ENCODE measurements around the gene ARID1B.

Gene ARID1B

DNA sequence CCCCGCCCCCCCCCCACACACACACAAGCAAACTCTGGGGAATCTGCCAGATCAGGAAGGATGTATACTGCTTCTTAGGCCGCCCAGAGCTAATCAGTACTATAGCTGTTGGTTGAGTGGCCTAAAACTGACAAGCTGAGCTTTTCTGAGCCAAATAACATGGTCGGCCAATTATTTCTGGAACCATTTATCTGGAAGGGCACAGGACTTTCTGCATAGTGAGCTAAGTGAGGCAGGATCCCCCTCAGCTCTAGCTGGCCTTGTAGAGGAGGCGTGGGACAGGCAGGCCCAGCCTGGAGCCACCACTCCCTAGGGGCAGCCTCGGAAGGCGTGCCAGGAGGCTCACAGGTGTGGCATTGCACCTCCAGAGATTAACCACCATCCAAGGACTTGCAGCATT lies 346.1 kb downstream of the ARID1B start:
- H3K79me2 ChIP-seq (ENCODE audit: insufficient read depth, low read length): 0 out of 2 replicates have a peak, but pooled peaks cover 3% of the 10 kb centered on the region
- no peak overlapping the region for H3K9ac ChIP-seq (ENCODE audit: low read depth, low read length)
- H3K4me3 ChIP-seq (ENCODE audit: low read depth in 1 of 2, low read length in 2 of 2): no peak overlapping the region
- no peaks in the 10 kb centered on the region for H3K9me3 ChIP-seq (ENCODE audit: insufficient read depth, low read length, severe bottlenecking)
- H3K27ac ChIP-seq (ENCODE audit: low read length): no peak overlapping the region
- no peak for ATAC-seq (ENCODE audit: insufficient read depth, low read depth)
- no peak overlapping the region for H3K4me2 ChIP-seq (ENCODE audit: insufficient read depth, low read length)
- H4K20me1 ChIP-seq (ENCODE audit: insufficient read depth, low read length): no peaks in the 10 kb centered on the region; the same call in 1 of the 2 replicates
- no peaks in the 10 kb centered on the region for H3K4me1 ChIP-seq (ENCODE audit: insufficient read depth, low read length)
- no peak for DNase-seq
- TF ChIP-seq, protein P1, sequence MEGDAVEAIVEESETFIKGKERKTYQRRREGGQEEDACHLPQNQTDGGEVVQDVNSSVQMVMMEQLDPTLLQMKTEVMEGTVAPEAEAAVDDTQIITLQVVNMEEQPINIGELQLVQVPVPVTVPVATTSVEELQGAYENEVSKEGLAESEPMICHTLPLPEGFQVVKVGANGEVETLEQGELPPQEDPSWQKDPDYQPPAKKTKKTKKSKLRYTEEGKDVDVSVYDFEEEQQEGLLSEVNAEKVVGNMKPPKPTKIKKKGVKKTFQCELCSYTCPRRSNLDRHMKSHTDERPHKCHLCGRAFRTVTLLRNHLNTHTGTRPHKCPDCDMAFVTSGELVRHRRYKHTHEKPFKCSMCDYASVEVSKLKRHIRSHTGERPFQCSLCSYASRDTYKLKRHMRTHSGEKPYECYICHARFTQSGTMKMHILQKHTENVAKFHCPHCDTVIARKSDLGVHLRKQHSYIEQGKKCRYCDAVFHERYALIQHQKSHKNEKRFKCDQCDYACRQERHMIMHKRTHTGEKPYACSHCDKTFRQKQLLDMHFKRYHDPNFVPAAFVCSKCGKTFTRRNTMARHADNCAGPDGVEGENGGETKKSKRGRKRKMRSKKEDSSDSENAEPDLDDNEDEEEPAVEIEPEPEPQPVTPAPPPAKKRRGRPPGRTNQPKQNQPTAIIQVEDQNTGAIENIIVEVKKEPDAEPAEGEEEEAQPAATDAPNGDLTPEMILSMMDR (IDR thresholded peaks at IDR 0.05; ENCODE audit: borderline replicate concordance, extremely low read depth, low read length, poor library complexity, severe bottlenecking): no peak
- no peak for TF ChIP-seq EZH2 (IDR thresholded peaks at IDR 0.05; ENCODE audit: borderline replicate concordance, low read depth, low read length, severe bottlenecking)
- no peak overlapping the region for H2AFZ ChIP-seq (ENCODE audit: low read depth, low read length)
- peaks cover 38% of the 10 kb centered on the region for H3K36me3 ChIP-seq (ENCODE audit: insufficient read depth, low read length)
- H3K27me3 ChIP-seq (ENCODE audit: insufficient read depth, low read length, poor library complexity): no peaks in the 10 kb centered on the region

DNA sequence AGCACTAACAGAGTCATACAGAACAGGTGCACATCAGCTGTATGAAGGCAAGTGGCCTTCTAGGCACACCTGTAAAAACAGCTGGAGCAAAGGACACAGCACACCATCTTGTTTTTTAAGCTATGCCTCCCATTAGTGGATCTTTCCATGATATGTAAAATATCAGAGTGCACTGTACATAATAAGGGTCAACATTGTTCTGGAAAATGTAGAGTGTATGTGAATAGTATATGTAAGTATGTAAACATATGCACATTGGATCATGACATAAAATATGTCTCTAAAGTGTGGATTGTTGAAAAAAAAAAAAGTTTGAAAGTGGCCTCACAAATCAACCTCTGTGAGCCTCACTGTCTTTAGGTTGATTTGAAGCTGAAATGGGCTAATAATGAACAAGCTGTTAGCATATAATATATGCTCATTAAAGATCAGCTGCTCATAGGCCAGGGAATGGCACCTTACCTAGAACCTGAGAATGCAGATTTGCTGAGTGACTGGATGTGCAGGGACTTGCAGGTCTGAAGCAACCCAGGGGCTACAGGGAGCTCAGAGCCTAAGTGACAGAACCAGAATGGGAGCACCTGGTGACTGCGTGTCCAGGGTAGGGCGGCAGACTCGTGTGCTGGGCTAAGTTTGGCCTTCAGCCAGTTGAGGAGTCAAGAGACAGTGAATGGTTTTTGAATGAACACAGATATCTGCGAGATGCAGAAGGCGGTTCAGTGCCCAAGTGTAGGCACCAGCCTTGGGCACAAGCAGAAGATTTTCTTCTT lies 347.5 kb downstream of the ARID1B start:
- no peak overlapping the region for H3K9ac ChIP-seq (ENCODE audit: low read depth, low read length)
- ATAC-seq (ENCODE audit: insufficient read depth, low read depth) (no peak), DNase-seq (no peak)
- no peaks in the 10 kb centered on the region for H3K4me1 ChIP-seq (ENCODE audit: insufficient read depth, low read length)
- no peaks in the 10 kb centered on the region for H3K27me3 ChIP-seq (ENCODE audit: insufficient read depth, low read length, poor library complexity)
- no peak overlapping the region for H3K4me2 ChIP-seq (ENCODE audit: insufficient read depth, low read length)
- no peaks in the 10 kb centered on the region for H3K9me3 ChIP-seq (ENCODE audit: insufficient read depth, low read length, severe bottlenecking)
- peaks cover 43% of the 10 kb centered on the region for H3K36me3 ChIP-seq (ENCODE audit: insufficient read depth, low read length)
- 0 out of 2 replicates have a peak, but pooled peaks cover 3% of the 10 kb centered on the region for H3K79me2 ChIP-seq (ENCODE audit: insufficient read depth, low read length)
- H3K4me3 ChIP-seq (ENCODE audit: low read depth in 1 of 2, low read length in 2 of 2): no peak overlapping the region
- no peaks in the 10 kb centered on the region; the same call in 1 of the 2 replicates for H4K20me1 ChIP-seq (ENCODE audit: insufficient read depth, low read length)
- no peak for TF ChIP-seq EZH2 (IDR thresholded peaks at IDR 0.05; ENCODE audit: borderline replicate concordance, low read depth, low read length, severe bottlenecking)
- TF ChIP-seq, protein P1 (IDR thresholded peaks at IDR 0.05; ENCODE audit: borderline replicate concordance, extremely low read depth, low read length, poor library complexity, severe bottlenecking): no peak
- H2AFZ ChIP-seq (ENCODE audit: low read depth, low read length): no peak overlapping the region
- H3K27ac ChIP-seq (ENCODE audit: low read length): no peak overlapping the region

DNA sequence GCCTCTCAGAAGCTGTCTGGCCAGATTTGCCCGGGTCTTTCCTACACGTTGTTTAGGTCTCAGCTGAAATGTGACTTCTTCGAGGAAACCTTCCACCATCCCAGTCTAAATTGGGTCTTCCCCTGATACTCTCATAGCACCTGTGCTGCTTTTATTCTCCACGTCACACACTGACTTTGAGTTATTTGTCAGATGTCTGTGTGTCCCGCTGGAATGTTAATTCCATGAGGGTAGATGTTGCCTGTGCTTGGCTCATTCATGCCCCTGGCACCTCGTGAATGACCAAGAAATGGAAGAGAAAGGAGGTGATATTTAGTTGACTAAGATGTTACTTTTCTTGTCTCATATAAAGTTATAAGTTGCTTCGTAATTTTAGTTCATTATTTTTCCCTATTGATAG lies 348.4 kb downstream of the ARID1B start:
- Histone ChIP-seq H3K27ac (ENCODE audit: low read length) (no peak overlapping the region), H3K4me1 (ENCODE audit: insufficient read depth, low read length) (no peaks in the 10 kb centered on the region), H3K4me2 (ENCODE audit: insufficient read depth, low read length) (no peak overlapping the region), H3K36me3 (ENCODE audit: insufficient read depth, low read length) (peaks cover 39% of the 10 kb centered on the region), H2AFZ (ENCODE audit: low read depth, low read length) (no peak overlapping the region), H3K9me3 (ENCODE audit: insufficient read depth, low read length, severe bottlenecking) (no peaks in the 10 kb centered on the region), H3K79me2 (ENCODE audit: insufficient read depth, low read length) (0 out of 2 replicates have a peak, but pooled peaks cover 3% of the 10 kb centered on the region), H3K27me3 (ENCODE audit: insufficient read depth, low read length, poor library complexity) (no peaks in the 10 kb centered on the region), H3K9ac (ENCODE audit: low read depth, low read length) (no peak overlapping the region), H3K4me3 (ENCODE audit: low read depth in 1 of 2, low read length in 2 of 2) (no peak overlapping the region), H4K20me1 (ENCODE audit: insufficient read depth, low read length) (no peaks in the 10 kb centered on the region; the same call in 1 of the 2 replicates)
- DNase-seq (no peak), ATAC-seq (ENCODE audit: insufficient read depth, low read depth) (no peak)
- TF ChIP-seq EZH2 (IDR thresholded peaks at IDR 0.05; ENCODE audit: borderline replicate concordance, low read depth, low read length, severe bottlenecking): no peak
- TF ChIP-seq, protein P1 (IDR thresholded peaks at IDR 0.05; ENCODE audit: borderline replicate concordance, extremely low read depth, low read length, poor library complexity, severe bottlenecking): no peak

Measured in DND-41 (cell line).